Fibroblast of lung (primary cell): ENCODE data around the gene USP32.

Experiments used
- EZH2 ChIP-seq: IDR thresholded peaks from 2 replicates; pipeline ENCODE4 v1.5.1; 2012; ENCODE audit warnings: low read length, control low read depth, mild to moderate bottlenecking; ENCODE audit errors: missing control alignments
- TF ChIP-seq, protein P1 (sequence below), 2 donors: IDR thresholded peaks in 1 of 2; conservative IDR thresholded peaks in 1 of 2; 1 replicate in 1 of 2; 2 replicates in 1 of 2; pipeline ENCODE4 v1.5.1; 2011 to 2012; ENCODE audit warnings: low read length in 2 of 2, control low read depth in 1 of 2, inconsistent platforms in 1 of 2, low read depth in 1 of 2, mild to moderate bottlenecking in 1 of 2

DNA sequence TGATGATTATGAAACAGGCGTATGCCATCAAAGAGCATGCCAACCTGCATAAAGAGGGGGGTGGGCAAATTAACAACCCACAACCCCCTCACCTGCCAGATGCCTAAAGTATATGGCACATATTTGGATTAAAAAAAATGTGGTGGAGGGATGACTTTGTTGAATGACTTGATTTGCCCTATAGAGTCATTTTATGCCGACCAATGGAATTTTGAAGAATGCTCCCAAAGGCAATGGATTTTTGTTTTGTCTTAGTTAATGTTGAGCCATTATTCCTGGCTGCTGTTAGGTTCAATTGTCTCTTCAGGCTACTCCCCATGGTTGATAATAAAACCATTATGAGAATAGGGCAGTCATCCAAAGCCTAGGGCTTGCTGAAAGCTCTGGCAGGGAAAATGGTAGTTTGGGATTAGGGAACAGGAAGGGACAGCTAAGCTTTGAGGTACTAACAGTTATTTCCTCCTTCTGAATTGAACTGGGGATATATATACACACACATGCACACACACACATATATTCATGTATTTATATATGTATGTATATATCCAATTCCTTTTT, 24.5 kb upstream of the USP32 start:
- TF ChIP-seq, protein P1, sequence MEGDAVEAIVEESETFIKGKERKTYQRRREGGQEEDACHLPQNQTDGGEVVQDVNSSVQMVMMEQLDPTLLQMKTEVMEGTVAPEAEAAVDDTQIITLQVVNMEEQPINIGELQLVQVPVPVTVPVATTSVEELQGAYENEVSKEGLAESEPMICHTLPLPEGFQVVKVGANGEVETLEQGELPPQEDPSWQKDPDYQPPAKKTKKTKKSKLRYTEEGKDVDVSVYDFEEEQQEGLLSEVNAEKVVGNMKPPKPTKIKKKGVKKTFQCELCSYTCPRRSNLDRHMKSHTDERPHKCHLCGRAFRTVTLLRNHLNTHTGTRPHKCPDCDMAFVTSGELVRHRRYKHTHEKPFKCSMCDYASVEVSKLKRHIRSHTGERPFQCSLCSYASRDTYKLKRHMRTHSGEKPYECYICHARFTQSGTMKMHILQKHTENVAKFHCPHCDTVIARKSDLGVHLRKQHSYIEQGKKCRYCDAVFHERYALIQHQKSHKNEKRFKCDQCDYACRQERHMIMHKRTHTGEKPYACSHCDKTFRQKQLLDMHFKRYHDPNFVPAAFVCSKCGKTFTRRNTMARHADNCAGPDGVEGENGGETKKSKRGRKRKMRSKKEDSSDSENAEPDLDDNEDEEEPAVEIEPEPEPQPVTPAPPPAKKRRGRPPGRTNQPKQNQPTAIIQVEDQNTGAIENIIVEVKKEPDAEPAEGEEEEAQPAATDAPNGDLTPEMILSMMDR (conservative IDR thresholded peaks at IDR 0.05 in 1 of 2, IDR thresholded peaks at IDR 0.05 in 1 of 2; ENCODE audit: low read depth in 1 of 2, low read length in 2 of 2) = no peak
- TF ChIP-seq EZH2 = no peak
